ENCODE measurements around the gene PLXNC1.

PLXNC1 gene

GRCh38 chr12:94111302-94111701 lies 37.1 kb upstream of the PLXNC1 start:
- DNase-seq = no peak
- no peaks in the 10 kb centered on the region for H3K4me1 ChIP-seq
- no peak overlapping the region for H3K27ac ChIP-seq
- TF ChIP-seq CTCF (IDR thresholded peaks at IDR 0.05) = no peak
- no peaks in the 10 kb centered on the region for H3K36me3 ChIP-seq
- no peaks in the 10 kb centered on the region for H3K9me3 ChIP-seq
- no peaks in the 10 kb centered on the region for H3K27me3 ChIP-seq
- intact Hi-C loops (cut with DNase I; ENCODE audit: low total_unique reads) = no loop called here
- H3K4me3 ChIP-seq = no peak overlapping the region

- Histone ChIP-seq H3K27me3 (no peaks in the 10 kb centered on the region), H3K36me3 (no peaks in the 10 kb centered on the region), H3K4me1 (no peaks in the 10 kb centered on the region), H3K27ac (no peak overlapping the region), H3K4me3 (no peak overlapping the region), H3K9me3 (no peaks in the 10 kb centered on the region)
- intact Hi-C loops (cut with DNase I; ENCODE audit: low total_unique reads) = no loop called here
- DNase-seq = no peak
- no peak for TF ChIP-seq CTCF (IDR thresholded peaks at IDR 0.05)
Measured at GRCh38 chr12:94112121-94112520, 36.3 kb upstream of the PLXNC1 start.

- no peak for TF ChIP-seq CTCF (IDR thresholded peaks at IDR 0.05)
- DNase-seq = no peak
- no peaks in the 10 kb centered on the region for H3K9me3 ChIP-seq
- no peak overlapping the region for H3K27ac ChIP-seq
- intact Hi-C loops (cut with DNase I; ENCODE audit: low total_unique reads) = no loop called here
- H3K36me3 ChIP-seq = no peaks in the 10 kb centered on the region
- H3K4me3 ChIP-seq = no peak overlapping the region
- H3K27me3 ChIP-seq = no peaks in the 10 kb centered on the region
- no peaks in the 10 kb centered on the region for H3K4me1 ChIP-seq
Measured at GRCh38 chr12:94114166-94114565, 34.2 kb upstream of the PLXNC1 start.

- no peaks in the 10 kb centered on the region for H3K27me3 ChIP-seq
- DNase-seq = no peak
- H3K4me1 ChIP-seq = no peaks in the 10 kb centered on the region
- H3K9me3 ChIP-seq = no peaks in the 10 kb centered on the region
- H3K27ac ChIP-seq = no peak overlapping the region
- H3K36me3 ChIP-seq = no peaks in the 10 kb centered on the region
- intact Hi-C loops (cut with DNase I; ENCODE audit: low total_unique reads) = no loop called here
- H3K4me3 ChIP-seq = no peak overlapping the region
- no peak for TF ChIP-seq CTCF (IDR thresholded peaks at IDR 0.05)
Measured at GRCh38 chr12:94116191-94116590, 32.2 kb upstream of the PLXNC1 start.

- H3K4me3 ChIP-seq = no peak overlapping the region
- no peaks in the 10 kb centered on the region for H3K27me3 ChIP-seq
- TF ChIP-seq CTCF (IDR thresholded peaks at IDR 0.05) = no peak
- H3K9me3 ChIP-seq = no peaks in the 10 kb centered on the region
- no peaks in the 10 kb centered on the region for H3K4me1 ChIP-seq
- DNase-seq = no peak
- no peak overlapping the region for H3K27ac ChIP-seq
- intact Hi-C loops (cut with DNase I; ENCODE audit: low total_unique reads) = no loop called here
- H3K36me3 ChIP-seq = no peaks in the 10 kb centered on the region
Measured at GRCh38 chr12:94121886-94122285, 26.5 kb upstream of the PLXNC1 start.

GRCh38 chr12:94122591-94122990 lies 25.8 kb upstream of the PLXNC1 start:
- Histone ChIP-seq H3K27me3 (peaks cover 0 to 2% of the 10 kb centered on the region in 2 donors), H3K4me1 (no peaks in the 10 kb centered on the region), H3K9me3 (no peaks in the 10 kb centered on the region), H3K36me3 (no peaks in the 10 kb centered on the region), H3K4me3 (no peak overlapping the region), H3K27ac (no peak overlapping the region)
- DNase-seq = no peak
- intact Hi-C loops (cut with DNase I; ENCODE audit: low total_unique reads) = no loop called here
- TF ChIP-seq CTCF (IDR thresholded peaks at IDR 0.05) = no peak

All from tibial artery (tissue), 4 donors.